T-helper 22 cell (primary cell): ENCODE results near the gene CALD1.
"Not testable (repeated sequence)": the region's sequence is repeated elsewhere in the genome, so short reads cannot be mapped to it uniquely, and the experiment has no call there.

Experiments
- DNase-seq: peaks from one replicate; pipeline ENCODE4 v3.0.0-alpha.2; 2020; ENCODE audit warnings: low read depth

CALD1 gene

GRCh38 chr7:134954197-134955082 is 175.0 kb downstream of the CALD1 start:
- DNase-seq, result no peak

DNA sequence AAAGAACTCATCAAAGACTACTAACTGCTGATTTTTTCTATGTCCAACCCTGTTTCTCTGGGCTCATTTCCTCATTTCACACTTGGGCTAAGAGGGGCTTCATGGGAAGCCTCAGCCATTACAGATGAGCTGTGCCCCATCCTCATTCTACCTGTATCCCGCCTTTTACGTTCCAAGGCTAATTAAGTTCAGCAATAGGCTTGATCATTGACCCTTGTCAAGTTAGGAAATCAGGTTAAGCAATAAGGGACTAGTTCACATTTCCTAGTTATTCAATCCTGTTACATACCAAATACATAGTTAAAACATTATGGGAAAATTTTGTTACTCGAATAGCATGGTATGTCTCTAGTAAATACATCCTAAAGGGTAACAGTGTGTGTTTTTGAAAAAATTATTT is 177.6 kb downstream of the CALD1 start:
- no peak for DNase-seq

DNA sequence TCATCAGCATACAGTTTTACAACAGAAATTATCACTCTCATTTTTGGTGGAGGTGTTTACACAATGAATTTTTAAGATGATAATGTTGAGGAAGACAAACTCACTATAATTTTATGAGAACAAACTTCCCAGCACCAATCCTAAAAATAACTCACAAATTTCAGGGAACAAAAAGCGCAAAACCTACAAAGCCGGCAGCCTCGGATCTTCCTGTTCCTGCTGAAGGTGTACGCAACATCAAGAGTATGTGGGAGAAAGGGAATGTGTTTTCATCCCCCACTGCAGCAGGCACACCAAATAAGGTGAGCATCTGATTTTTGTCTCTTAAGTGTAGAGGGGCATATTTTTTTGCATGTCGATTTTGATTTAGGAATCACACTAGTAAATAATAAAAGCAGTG is 180.4 kb downstream of the CALD1 start:
- no peak for DNase-seq

- DNase-seq, result no peak
These were observed 182.9 kb downstream of the CALD1 start for GRCh38 chr7:134962270-134962780.

DNA sequence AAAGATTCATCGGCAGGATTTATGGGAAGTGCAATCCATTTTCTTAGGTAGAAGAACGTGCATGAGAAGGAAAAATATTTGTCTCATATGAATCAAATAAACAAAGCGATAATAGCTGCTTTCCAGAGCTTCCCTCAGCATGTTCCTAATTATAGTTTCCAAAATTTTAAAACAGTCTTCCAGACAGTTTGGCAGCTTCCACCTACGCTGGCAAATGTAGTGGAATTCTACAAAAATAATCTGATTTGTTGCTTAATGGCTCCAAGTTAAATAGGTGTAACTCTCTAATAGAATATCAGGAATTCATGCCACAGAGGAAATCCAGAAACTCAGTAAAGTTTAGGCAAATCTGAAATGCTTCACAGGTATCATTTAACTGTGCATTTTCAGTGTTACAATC is 183.6 kb downstream of the CALD1 start:
- DNase-seq, result no peak

DNA sequence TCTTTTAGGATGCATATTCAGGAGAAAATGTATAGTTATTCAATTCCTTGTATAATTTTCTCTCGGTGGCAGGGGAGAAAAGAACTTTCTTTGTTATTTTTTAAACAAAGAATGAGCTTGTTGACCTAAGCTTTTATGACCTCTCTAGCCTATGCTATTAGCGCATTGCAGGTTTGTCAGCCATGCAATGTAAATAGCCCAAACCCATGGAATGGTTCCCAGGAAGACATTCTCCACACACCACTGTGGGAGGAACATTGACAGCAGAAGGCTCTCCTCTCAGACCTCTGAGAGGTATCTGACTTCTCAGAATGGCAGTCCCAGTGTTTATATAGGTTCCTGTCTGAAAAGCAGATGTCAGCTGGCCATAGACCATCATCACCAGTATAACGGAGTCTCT is 187.3 kb downstream of the CALD1 start:
- no peak for DNase-seq

GRCh38 chr7:134968110-134968509 is 188.7 kb downstream of the CALD1 start:
- no peak for DNase-seq

GRCh38 chr7:134981645-134982044 is 202.2 kb downstream of the CALD1 start:
- not testable (repeated sequence) for DNase-seq

DNA sequence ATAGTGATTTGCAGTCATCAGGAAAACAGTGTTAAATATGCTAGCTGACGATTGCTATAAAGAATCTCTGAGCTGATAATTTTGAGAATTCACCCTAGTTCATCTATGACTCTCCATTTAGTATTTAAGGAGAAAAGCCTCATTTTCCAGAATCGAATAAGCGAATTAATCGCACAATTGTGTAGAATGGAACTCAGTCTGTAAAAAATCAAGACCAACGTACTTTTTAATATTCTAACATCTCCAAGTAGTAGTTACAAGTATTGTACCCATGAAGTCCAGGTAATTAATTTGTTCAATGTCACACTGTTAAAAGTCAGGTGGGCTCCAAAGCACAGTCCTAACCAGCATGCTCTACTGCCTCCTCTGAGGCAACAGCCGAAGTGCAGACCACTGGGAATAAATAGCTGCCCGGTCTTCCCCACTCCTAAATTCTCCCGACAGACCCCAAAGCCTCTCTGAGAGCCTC is 206.5 kb downstream of the CALD1 start:
- DNase-seq, result no peak

GRCh38 chr7:134986363-134987251 is 207.2 kb downstream of the CALD1 start, which contains the start of gene AGBL3:
TSS of gene AGBL3 (plus strand) at chr7:134986508. CDS start at chr7:134987934, 1,426 bp downstream.
- DNase-seq, result peak; percentile 72

GRCh38 chr7:134988161-134988560 is 208.7 kb downstream of the CALD1 start:
- no peak for DNase-seq

DNA sequence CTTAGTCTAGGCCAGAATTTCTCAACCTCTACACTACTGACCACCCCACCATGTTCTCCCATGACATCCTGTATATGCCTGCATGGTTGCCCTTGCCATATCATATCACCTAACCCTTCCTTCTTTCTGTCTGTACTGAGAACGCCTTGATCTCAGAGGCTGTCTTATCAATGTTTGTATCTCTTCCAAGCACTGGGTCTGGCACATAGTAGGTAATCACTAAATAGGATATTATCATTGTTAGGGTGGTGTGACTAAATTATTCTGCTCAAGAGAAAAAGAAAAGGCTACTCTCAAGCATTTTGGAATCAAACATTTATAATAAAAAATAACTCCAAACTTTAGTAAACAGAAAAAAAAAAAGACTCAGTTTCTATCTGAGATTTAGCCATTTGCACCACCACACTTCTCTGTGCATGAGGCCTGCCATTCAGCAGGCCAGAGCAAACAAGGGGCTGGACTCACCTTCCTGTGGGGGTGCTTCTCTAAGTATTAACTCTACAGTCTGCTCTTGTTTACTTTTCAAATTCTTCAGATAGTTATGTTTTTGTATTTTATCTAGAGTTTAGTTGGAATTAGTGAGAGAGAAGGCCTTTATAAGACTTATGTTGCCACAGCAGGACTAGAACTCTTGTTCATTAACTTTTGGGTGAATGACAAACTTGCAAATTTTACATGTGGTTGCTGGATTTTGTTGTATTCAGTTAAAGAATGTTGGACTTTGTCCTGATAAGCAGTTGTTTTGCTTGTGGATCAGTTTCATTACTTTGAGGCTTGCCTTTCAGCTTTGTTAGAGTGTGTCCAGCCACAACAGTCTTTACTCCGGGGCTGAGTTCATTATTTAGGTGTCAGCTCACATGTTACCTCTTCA is 212.3 kb downstream of the CALD1 start:
- DNase-seq, result no peak

- DNase-seq, result no peak
These were observed 213.3 kb downstream of the CALD1 start for GRCh38 chr7:134992626-134993179.

GRCh38 chr7:134993877-134994456 is 214.5 kb downstream of the CALD1 start:
- no peak for DNase-seq

DNA sequence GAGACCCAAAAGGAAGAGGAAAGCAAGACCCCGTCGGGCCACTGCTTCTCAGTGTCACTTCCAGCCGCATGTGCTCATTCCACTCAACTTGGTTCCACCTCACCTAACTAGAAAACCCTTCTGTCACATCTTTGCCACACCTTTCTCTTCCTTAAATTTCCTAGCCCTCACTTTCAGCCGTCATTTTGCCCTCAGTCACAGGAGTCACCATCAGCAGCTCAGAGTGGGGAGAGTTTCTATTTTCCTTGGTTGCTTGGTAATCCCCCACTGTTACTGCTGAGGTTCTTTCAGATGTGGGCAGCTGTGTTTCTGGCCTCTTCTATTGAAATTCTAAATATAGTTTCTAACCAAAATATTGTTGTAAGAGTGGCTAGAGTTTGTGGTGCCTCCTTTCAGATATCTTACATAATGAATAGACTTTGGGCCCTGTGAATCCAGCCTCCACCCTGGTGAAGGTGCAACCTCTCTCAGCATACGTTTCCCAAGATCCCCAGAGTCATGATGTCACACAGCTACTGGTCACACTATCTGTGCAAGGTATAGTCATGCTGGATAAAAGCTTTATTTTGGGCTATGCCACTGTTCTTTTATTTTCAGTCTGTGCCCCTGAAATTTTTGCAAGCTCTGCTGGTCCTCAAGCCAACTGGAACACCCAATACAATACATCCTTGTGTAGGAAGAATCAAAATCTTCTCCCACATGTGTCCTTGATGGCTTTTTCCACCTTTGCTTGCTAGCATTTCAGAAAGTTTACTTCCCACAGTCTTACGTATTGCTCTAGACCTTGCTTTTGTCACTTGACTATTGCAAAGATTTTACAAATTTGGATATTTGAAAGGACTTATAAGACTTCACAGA is 216.0 kb downstream of the CALD1 start:
- no peak for DNase-seq

- no peak for DNase-seq
These were observed 216.7 kb downstream of the CALD1 start for GRCh38 chr7:134996097-134996550.

- no peak for DNase-seq
These were observed 217.9 kb downstream of the CALD1 start for GRCh38 chr7:134997214-134997885.

GRCh38 chr7:134999136-134999535 is 219.7 kb downstream of the CALD1 start:
- DNase-seq, result no peak
